Panc1 (cell line): ENCODE results near the gene ADAM21.

Experiments
- POLR2AphosphoS5 ChIP-seq: IDR thresholded peaks from 2 replicates; pipeline ENCODE4 v1.6.1; 2012; ENCODE audit warnings: mild to moderate bottlenecking, low read depth, low read length, moderate library complexity
- TF ChIP-seq, protein P1 (sequence below): fragments of 450-650 bp; IDR thresholded peaks from 2 replicates; pipeline ENCODE4 v1.5.1; 2017; ENCODE audit warnings: mild to moderate bottlenecking

DNA sequence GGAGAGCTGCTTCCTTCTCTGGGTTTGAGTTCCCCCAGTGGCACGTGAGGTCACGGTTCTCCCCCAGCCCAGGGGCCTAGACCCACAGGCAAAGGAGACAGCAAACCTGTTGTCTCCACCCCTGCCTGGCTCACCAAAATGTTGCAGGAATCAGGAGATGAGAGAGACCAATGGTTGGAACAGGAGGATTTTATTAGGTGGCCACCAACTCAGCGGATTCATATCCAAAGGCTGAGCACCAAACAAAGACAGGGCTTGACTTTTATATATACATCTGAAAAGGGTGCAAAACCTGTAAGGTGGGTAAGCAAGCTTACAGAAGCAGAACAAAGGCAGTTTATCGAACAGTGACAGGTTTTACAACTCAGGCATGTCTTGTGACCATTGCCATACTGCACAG, 9.2 kb upstream of the ADAM21 start:
- TF ChIP-seq, protein P1, sequence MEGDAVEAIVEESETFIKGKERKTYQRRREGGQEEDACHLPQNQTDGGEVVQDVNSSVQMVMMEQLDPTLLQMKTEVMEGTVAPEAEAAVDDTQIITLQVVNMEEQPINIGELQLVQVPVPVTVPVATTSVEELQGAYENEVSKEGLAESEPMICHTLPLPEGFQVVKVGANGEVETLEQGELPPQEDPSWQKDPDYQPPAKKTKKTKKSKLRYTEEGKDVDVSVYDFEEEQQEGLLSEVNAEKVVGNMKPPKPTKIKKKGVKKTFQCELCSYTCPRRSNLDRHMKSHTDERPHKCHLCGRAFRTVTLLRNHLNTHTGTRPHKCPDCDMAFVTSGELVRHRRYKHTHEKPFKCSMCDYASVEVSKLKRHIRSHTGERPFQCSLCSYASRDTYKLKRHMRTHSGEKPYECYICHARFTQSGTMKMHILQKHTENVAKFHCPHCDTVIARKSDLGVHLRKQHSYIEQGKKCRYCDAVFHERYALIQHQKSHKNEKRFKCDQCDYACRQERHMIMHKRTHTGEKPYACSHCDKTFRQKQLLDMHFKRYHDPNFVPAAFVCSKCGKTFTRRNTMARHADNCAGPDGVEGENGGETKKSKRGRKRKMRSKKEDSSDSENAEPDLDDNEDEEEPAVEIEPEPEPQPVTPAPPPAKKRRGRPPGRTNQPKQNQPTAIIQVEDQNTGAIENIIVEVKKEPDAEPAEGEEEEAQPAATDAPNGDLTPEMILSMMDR = no peak
- TF ChIP-seq POLR2AphosphoS5 = no peak
